ENCODE data around the gene STAT5B.

STAT5B gene

GRCh38 chr17:42180922-42181850, 95.0 kb downstream of the STAT5B start, which contains the start of gene KCNH4:
KCNH4 (minus strand) TSS chr17:42181142; CDS start chr17:42180945, 197 bp downstream.
- no peak for TF ChIP-seq FOXP2 (optimal IDR thresholded peaks at IDR 0.05; ENCODE audit: borderline replicate concordance, extremely low read depth, extremely low read length, insufficient read depth)
- peak; percentile 94 for TF ChIP-seq SIN3A (IDR thresholded peaks at IDR 0.05; ENCODE audit: borderline replicate concordance, insufficient read depth, low read length)
- peak; percentile 41 to 43; a peak in 2 of 4 replicates for TF ChIP-seq REST (IDR thresholded peaks at IDR 0.05; ENCODE audit: insufficient read depth in 1 of 2, low read depth in 2 of 2, low read length in 2 of 2)
- peak; percentile 38; the same call in 1 of the 2 replicates for TF ChIP-seq TAF1 (IDR thresholded peaks at IDR 0.05; ENCODE audit: borderline replicate concordance, insufficient read depth, low read length)

- TF ChIP-seq POLR2AphosphoS5 (IDR thresholded peaks at IDR 0.05; ENCODE audit: low read depth, low read length): no peak
- TF ChIP-seq FOXP2 (optimal IDR thresholded peaks at IDR 0.05; ENCODE audit: borderline replicate concordance, extremely low read depth, extremely low read length, insufficient read depth): no peak
- TF ChIP-seq REST (IDR thresholded peaks at IDR 0.05; ENCODE audit: insufficient read depth in 1 of 2, low read depth in 2 of 2, low read length in 2 of 2): no peak
- TF ChIP-seq SIN3A (IDR thresholded peaks at IDR 0.05; ENCODE audit: borderline replicate concordance, insufficient read depth, low read length): no peak
- no peak for TF ChIP-seq TAF1 (IDR thresholded peaks at IDR 0.05; ENCODE audit: borderline replicate concordance, insufficient read depth, low read length)
Measured at GRCh38 chr17:42180411-42180921, 95.7 kb downstream of the STAT5B start.

- TF ChIP-seq REST (IDR thresholded peaks at IDR 0.05; ENCODE audit: insufficient read depth in 1 of 2, low read depth in 2 of 2, low read length in 2 of 2) (peak; percentile 93 to 95), SIN3A (IDR thresholded peaks at IDR 0.05; ENCODE audit: borderline replicate concordance, insufficient read depth, low read length) (no peak)
Measured at GRCh38 chr17:42179911-42180410, 96.2 kb downstream of the STAT5B start.

- TF ChIP-seq FOXP2 (optimal IDR thresholded peaks at IDR 0.05; ENCODE audit: borderline replicate concordance, extremely low read depth, extremely low read length, insufficient read depth) (no peak), REST (IDR thresholded peaks at IDR 0.05; ENCODE audit: insufficient read depth in 1 of 2, low read depth in 2 of 2, low read length in 2 of 2) (peak in 1 of 2 experiments; percentile 1; a peak in 1 of 4 replicates)
Measured at GRCh38 chr17:42179335-42179734, 96.9 kb downstream of the STAT5B start.
